GM12864 (cell line): ENCODE data around the gene ZNF532.
"Not testable (repeated sequence)": the region's sequence is repeated elsewhere in the genome, so short reads cannot be mapped to it uniquely, and the experiment has no call there.

ENCODE experiments used
- DNase-seq: peaks from one replicate; pipeline ENCODE4 v3.0.0-alpha.2; 2011; ENCODE audit warnings: low read depth
- H3K4me3 ChIP-seq: 2 replicates; pipeline ENCODE4 v1.5.1; 2011; ENCODE audit warnings: mild to moderate bottlenecking, low read depth, low read length, control low read depth
- CTCF ChIP-seq: IDR thresholded peaks from 2 replicates; pipeline ENCODE4 v1.5.1; 2011; ENCODE audit warnings: low read depth, mild to moderate bottlenecking, moderate library complexity, low read length, control low read depth, inconsistent platforms; ENCODE audit errors: missing control alignments

ZNF532 gene

GRCh38 chr18:58848685-58849084 is 16.0 kb upstream of the ZNF532 start:
- no peak overlapping the region for H3K4me3 ChIP-seq
- TF ChIP-seq CTCF, result no peak
- DNase-seq, result no peak

- DNase-seq, result no peak
- no peak overlapping the region for H3K4me3 ChIP-seq
- TF ChIP-seq CTCF, result no peak
Measured at GRCh38 chr18:58850786-58851469, 13.7 kb upstream of the ZNF532 start.

- no peak overlapping the region for H3K4me3 ChIP-seq
- TF ChIP-seq CTCF, result no peak
- DNase-seq, result no peak
Measured at GRCh38 chr18:58851856-58852255, 12.8 kb upstream of the ZNF532 start.

GRCh38 chr18:58852629-58853028 is 12.0 kb upstream of the ZNF532 start:
- no peak overlapping the region for H3K4me3 ChIP-seq
- no peak for DNase-seq
- no peak for TF ChIP-seq CTCF

GRCh38 chr18:58853561-58853960 is 11.1 kb upstream of the ZNF532 start:
- no peak for DNase-seq
- TF ChIP-seq CTCF, result no peak
- no peak overlapping the region for H3K4me3 ChIP-seq

- not testable (repeated sequence) for DNase-seq, H3K4me3 ChIP-seq
Measured at GRCh38 chr18:58855521-58855920, 9.2 kb upstream of the ZNF532 start.

- H3K4me3 ChIP-seq, result no peak overlapping the region
- DNase-seq, result no peak
- no peak for TF ChIP-seq CTCF
Measured at GRCh38 chr18:58856881-58857280, 7.8 kb upstream of the ZNF532 start.
